Fibroblast of gingiva (primary cell): Measurements from ENCODE around the gene CCDC88A.
"Not testable (repeated sequence)": the region's sequence is repeated elsewhere in the genome, so short reads cannot be mapped to it uniquely, and the experiment has no call there.

Experiments used
- DNase-seq: peaks from one replicate; pipeline ENCODE4 v3.0.0-alpha.2; 2011; ENCODE audit warnings: low read depth

The CCDC88A gene, protein sequence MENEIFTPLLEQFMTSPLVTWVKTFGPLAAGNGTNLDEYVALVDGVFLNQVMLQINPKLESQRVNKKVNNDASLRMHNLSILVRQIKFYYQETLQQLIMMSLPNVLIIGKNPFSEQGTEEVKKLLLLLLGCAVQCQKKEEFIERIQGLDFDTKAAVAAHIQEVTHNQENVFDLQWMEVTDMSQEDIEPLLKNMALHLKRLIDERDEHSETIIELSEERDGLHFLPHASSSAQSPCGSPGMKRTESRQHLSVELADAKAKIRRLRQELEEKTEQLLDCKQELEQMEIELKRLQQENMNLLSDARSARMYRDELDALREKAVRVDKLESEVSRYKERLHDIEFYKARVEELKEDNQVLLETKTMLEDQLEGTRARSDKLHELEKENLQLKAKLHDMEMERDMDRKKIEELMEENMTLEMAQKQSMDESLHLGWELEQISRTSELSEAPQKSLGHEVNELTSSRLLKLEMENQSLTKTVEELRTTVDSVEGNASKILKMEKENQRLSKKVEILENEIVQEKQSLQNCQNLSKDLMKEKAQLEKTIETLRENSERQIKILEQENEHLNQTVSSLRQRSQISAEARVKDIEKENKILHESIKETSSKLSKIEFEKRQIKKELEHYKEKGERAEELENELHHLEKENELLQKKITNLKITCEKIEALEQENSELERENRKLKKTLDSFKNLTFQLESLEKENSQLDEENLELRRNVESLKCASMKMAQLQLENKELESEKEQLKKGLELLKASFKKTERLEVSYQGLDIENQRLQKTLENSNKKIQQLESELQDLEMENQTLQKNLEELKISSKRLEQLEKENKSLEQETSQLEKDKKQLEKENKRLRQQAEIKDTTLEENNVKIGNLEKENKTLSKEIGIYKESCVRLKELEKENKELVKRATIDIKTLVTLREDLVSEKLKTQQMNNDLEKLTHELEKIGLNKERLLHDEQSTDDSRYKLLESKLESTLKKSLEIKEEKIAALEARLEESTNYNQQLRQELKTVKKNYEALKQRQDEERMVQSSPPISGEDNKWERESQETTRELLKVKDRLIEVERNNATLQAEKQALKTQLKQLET (N-terminal part only)

GRCh38 chr2:55419679-55420438, at the start of gene CCDC88A:
CCDC88A (minus strand) TSS chr2:55419856; CDS start chr2:55419079, 777 bp downstream.
- DNase-seq, result peak; percentile 100

DNA sequence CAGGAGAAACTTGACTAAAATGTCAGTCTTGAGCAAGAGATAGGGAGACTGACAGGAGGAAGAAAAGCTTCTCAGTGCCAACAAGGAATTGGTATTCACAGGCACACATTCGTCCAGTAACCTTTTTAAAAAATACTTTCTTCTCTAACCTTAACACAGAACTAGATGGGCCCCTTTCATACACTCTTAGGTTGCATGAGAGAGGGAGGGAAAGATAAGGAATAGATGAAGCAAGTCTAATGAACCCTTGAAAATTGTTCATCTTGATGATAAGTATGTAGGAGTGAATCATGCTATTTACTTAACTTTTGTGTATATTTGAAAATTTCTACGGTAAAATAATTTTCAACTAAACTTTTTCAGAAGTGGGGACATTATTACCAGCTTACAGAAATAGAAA, 42.0 kb upstream of the CCDC88A start:
- DNase-seq, result no peak

- DNase-seq, result peak; percentile 34
Observed at GRCh38 chr2:55460562-55460961, 40.9 kb upstream of the CCDC88A start.

GRCh38 chr2:55459714-55460274, 40.1 kb upstream of the CCDC88A start:
- no peak for DNase-seq

- DNase-seq, result no peak
Observed at GRCh38 chr2:55459279-55459678, 39.6 kb upstream of the CCDC88A start.

DNA sequence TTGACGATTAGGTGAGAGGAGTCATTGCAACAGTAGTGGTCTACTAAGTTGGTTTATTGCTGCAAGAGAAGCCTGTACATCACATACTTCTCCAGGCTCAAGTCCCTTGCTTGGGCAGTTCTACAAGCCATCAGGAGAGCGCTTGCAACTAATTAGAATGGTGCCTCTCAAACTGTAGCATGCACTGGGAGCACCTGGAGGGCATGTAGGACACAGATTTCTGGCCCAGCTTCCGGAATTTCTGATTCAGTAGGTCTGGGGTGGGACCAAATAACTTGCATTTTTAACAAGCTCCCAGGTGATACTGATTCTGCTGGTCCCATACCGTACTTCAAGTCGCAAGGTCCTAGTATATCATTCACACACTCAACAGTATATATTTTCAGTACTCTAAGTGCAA, 34.5 kb upstream of the CCDC88A start:
- DNase-seq, result no peak

- no peak for DNase-seq
Observed at GRCh38 chr2:55452879-55453278, 33.2 kb upstream of the CCDC88A start.

GRCh38 chr2:55451699-55452098, 32.0 kb upstream of the CCDC88A start:
- DNase-seq, result no peak

GRCh38 chr2:55450014-55450413, 30.4 kb upstream of the CCDC88A start:
- not testable (repeated sequence) for DNase-seq

- not testable (repeated sequence) for DNase-seq
Observed at GRCh38 chr2:55442045-55442760, 22.5 kb upstream of the CCDC88A start.

- no peak for DNase-seq
Observed at GRCh38 chr2:55441280-55441892, 21.7 kb upstream of the CCDC88A start.

GRCh38 chr2:55439101-55439397, 19.4 kb upstream of the CCDC88A start:
- no peak for DNase-seq

GRCh38 chr2:55438391-55439100, 18.9 kb upstream of the CCDC88A start:
- DNase-seq, result no peak

DNA sequence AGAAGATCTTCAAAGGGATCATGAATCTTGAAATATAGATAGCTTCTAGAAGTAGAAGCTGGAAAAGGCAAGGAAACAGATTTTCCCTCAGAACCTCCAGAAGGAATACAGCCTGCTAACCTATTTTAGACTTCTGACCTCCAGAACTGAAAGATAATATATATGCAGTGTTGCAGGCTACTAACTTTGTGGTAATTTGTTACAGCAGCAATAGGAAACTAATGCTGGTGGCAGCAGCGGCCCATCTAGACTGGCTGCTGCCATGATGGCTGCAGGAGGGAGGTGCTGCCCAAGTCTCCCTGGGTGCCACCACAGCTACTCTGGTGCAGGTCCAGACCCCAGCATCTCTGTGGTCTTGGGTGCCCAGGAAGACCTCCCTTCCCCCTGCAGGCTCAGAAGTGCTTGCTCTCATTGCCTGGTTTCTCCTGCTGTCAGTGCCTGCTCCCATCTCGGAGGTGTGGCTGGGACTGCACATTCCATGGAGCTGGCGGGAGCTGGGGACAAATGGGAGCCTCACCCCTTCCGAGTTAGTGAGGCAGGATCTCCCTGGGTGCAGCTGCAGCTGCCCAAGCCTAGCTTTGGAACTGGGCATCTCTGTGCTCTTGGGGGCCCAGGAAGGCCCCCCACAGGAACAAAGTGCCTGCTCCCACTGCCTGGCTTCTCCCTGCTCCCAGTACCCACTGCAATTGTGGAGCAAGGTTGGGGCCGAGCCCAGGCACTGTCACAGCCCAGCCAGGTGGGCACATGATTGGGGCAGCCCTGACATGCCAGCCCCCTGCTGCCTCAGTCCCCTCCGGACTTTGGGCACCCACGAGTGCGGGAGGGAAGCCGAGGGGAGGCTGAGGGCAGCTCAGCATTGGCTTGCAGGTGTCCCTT, 18.1 kb upstream of the CCDC88A start:
- no peak for DNase-seq

DNA sequence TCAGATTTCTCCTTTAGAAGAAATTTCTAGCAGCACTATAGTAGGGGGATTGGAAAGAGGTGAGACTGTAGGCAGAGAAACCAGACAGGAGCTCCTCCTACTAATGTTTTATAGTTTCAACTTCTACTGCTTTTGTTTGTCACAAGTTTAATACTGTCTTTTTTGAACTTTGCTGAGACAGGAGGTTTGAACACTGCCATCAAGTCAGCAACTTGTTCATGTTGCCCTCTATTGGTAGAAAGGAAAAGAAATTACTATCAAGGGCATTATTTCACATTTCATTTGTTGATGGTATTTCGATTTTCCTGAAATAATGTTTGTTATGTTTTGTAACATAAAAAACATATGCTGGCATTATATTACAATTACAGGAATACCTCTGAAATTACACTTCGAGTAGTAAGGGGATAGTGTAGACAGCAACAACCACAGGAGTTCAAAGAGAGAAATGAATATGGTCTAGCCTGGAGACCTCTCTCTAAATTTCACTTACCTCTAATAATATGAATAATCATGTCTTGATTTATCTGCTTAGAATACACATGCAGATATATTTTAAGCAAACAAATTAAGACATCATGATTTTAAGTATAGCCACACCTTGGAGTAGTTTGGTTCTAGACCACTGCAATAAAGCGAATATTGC, 12.4 kb upstream of the CCDC88A start:
- peak; percentile 51 for DNase-seq

GRCh38 chr2:55430211-55430975, 10.7 kb upstream of the CCDC88A start:
- DNase-seq, result peak; percentile 57

DNA sequence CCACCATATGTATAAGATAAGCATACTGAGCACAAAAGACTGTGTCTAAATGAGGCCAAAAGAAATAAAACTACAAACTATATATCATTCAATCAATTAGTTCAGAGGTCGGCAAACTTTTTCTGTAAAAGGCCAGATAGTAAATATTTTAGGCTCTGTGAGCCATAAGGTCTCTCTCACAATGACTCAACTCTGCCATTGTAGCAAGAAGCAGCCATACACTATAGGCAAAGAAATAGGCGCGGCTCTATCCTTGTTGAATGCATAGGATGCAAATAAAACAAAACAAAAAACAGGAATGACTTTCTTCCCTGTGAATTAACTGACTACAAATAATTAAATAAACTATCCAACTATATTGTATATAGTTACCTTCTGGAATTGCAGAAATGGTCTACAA, 8.6 kb upstream of the CCDC88A start:
- DNase-seq, result no peak

DNA sequence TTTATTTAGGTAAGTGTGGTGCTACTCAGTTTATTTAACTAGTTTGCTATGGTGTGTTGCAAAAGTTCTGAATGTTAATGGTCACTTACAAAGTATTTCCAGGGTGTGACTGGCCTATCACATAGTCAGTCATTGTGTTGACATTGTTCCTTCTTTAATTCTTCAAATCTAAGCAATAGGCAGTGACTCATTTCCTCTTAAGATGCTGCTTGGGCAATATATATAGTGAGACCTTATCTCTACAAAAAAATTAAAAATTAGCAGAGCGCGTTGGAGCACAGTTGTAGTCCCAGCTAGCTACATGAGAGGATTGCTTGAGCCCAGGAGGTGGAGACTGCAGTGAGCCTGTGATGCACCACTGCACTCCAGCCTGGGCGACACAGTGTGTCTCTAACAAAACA, 5.8 kb upstream of the CCDC88A start:
- DNase-seq, result peak; percentile 87
